A549 (cell line): ENCODE measurements around the gene ZBTB20. TPM values are rescaled to one million over a fixed set of nuclear protein-coding genes. Genes with fewer than 3 reads are reported as not detected.

Source experiments
- ATAC-seq, 2 experiments: fragments of 200-7000 bp in 1 of 2; fragments of >200 bp in 1 of 2; cut with Nextera tagmentation in 1 of 2; cut with Tn5 transposase in 1 of 2; 3 replicates each; pipeline versions ENCODE4 v1.8.0 to v1.9.1; 2018 to 2020; ENCODE audit warnings: mild to moderate bottlenecking in 1 of 2, moderate library complexity in 1 of 2
- CTCF ChIA-PET: fragments of 300-600 bp; sonication (Branson Sonifier 250); formaldehyde crosslinking; extraction: SDS; loops from one replicate; lab custom pipeline; 2021; ENCODE audit warnings: antibody characterized with exemption, inconsistent platforms; lab: Yijun Ruan, JAX
- POLR2A ChIA-PET: fragments of 350-600 bp; formaldehyde crosslinking; extraction: SDS; loops from one replicate; lab custom pipeline; 2021; ENCODE audit warnings: antibody characterized with exemption, inconsistent platforms; lab: Yijun Ruan, JAX
- DNase-seq, 2 experiments: peaks; one replicate each; pipeline versions ENCODE4 v3.0.0 to v3.0.0-alpha.2; 2011 to 2016; ENCODE audit warnings: low read depth in 1 of 2, low spot score in 1 of 2
- FAIRE-seq: peaks from 2 replicates; lab custom pipeline; 2011; peaks lifted over from hg19 to GRCh38; lab: Jason Lieb, UNC
- H3K27ac ChIP-seq, 2 experiments: fragments of >200 bp; sonication (Bioruptor Twin); formaldehyde crosslinking; 3 replicates each; pipeline ENCODE4 v1.5.1; 2016 to 2017
- H3K4me1 ChIP-seq: fragments of >200 bp; sonication (Bioruptor Twin); formaldehyde crosslinking; 3 replicates; pipeline ENCODE4 v1.6.1; 2016
- H3K4me2 ChIP-seq: fragments of >200 bp; sonication (Bioruptor Twin); formaldehyde crosslinking; 3 replicates; pipeline ENCODE4 v1.6.1; 2016
- H3K4me3 ChIP-seq: fragments of >200 bp; sonication (Bioruptor Twin); formaldehyde crosslinking; 3 replicates; pipeline ENCODE4 v1.5.1; 2016
- H3K9me3 ChIP-seq: fragments of >200 bp; sonication (Bioruptor Twin); formaldehyde crosslinking; 3 replicates; pipeline ENCODE4 v1.6.1; 2016
- BHLHE40 ChIP-seq: IDR thresholded peaks from 2 replicates; pipeline ENCODE4 v1.6.1; 2012; ENCODE audit warnings: low read depth, low read length, inconsistent platforms
- CBX8 ChIP-seq: fragments of 200-600 bp; sonication (generic); IDR thresholded peaks from 2 replicates; pipeline ENCODE4 v1.6.1; 2016
- CHD2 ChIP-seq: fragments of 150-350 bp; IDR thresholded peaks from 2 replicates; pipeline ENCODE4 v1.6.1; 2014; ENCODE audit warnings: low read length; ENCODE audit not compliant: partially characterized antibody
- CHD4 ChIP-seq: fragments of 200-600 bp; sonication (generic); IDR thresholded peaks from 2 replicates; pipeline ENCODE4 v1.6.1; 2016; ENCODE audit warnings: antibody characterized with exemption, mild to moderate bottlenecking, borderline replicate concordance
- EHF ChIP-seq: fragments of 250-450 bp; sonication (Bioruptor Pico); IDR thresholded peaks from 2 replicates; pipeline ENCODE4 v1.5.0; 2020; ENCODE audit warnings: mild to moderate bottlenecking
- EP300 ChIP-seq, 2 experiments: fragments of >200 bp; sonication (Bioruptor Twin); formaldehyde crosslinking; IDR thresholded peaks; 2 replicates in 1 of 2; 3 replicates in 1 of 2; pipeline ENCODE4 v1.6.1; 2016 to 2017
- FOSL2 ChIP-seq, 2 experiments: fragments of 450-650 bp in 1 of 2; fragments of >200 bp in 1 of 2; sonication (Bioruptor Twin) in 1 of 2; formaldehyde crosslinking; IDR thresholded peaks; 2 replicates each; pipeline versions ENCODE4 v1.5.0 to v1.6.1; 2016 to 2020; ENCODE audit warnings: mild to moderate bottlenecking in 1 of 2, moderate library complexity in 1 of 2
- HDAC2 ChIP-seq: fragments of 200-600 bp; sonication (generic); IDR thresholded peaks from 2 replicates; pipeline ENCODE4 v1.6.1; 2016
- HEYL ChIP-seq: fragments of 250-450 bp; sonication (Bioruptor Pico); IDR thresholded peaks from 2 replicates; pipeline ENCODE4 v1.8.0; 2021; ENCODE audit warnings: mild to moderate bottlenecking, moderate library complexity
- HOXB13 ChIP-seq: fragments of 250-450 bp; sonication (Bioruptor Pico); IDR thresholded peaks from 2 replicates; pipeline ENCODE4 v1.5.0; 2020; ENCODE audit warnings: low read depth, mild to moderate bottlenecking, moderate library complexity
- HOXB5 ChIP-seq: fragments of 250-450 bp; sonication (Bioruptor Pico); IDR thresholded peaks from 2 replicates; pipeline ENCODE4 v1.5.0; 2020; ENCODE audit warnings: mild to moderate bottlenecking, moderate library complexity
- JUNB ChIP-seq: fragments of >200 bp; sonication (Bioruptor Twin); formaldehyde crosslinking; IDR thresholded peaks from 2 replicates; pipeline ENCODE4 v1.6.1; 2016
- MAZ ChIP-seq: fragments of 150-350 bp; IDR thresholded peaks from 2 replicates; pipeline ENCODE4 v1.6.1; 2014; ENCODE audit warnings: antibody characterized with exemption, low read depth, low read length, borderline replicate concordance
- NPAS2 ChIP-seq: fragments of 250-450 bp; sonication (Bioruptor Pico); IDR thresholded peaks from 2 replicates; pipeline ENCODE4 v1.8.0; 2022; ENCODE audit warnings: mild to moderate bottlenecking, moderate library complexity, borderline replicate concordance
- NR3C1 ChIP-seq: fragments of >200 bp; sonication (Bioruptor Twin); formaldehyde crosslinking; IDR thresholded peaks from 3 replicates; pipeline ENCODE4 v1.6.1; 2017
- PHF8 ChIP-seq: fragments of 200-600 bp; sonication (generic); IDR thresholded peaks from 2 replicates; pipeline ENCODE4 v1.6.1; 2016; ENCODE audit warnings: low read depth, mild to moderate bottlenecking, antibody characterized with exemption, moderate library complexity, borderline replicate concordance
- RAD21 ChIP-seq, 2 experiments: fragments of >200 bp in 1 of 2; sonication (Bioruptor Twin) in 1 of 2; formaldehyde crosslinking in 1 of 2; IDR thresholded peaks in 1 of 2; conservative IDR thresholded peaks in 1 of 2; 2 replicates in 1 of 2; 3 replicates in 1 of 2; pipeline ENCODE4 v1.6.1; 2012 to 2018; ENCODE audit warnings: inconsistent platforms in 1 of 2
- ZC3H11A ChIP-seq: fragments of 450-650 bp; IDR thresholded peaks from 2 replicates; pipeline ENCODE4 v1.6.1; 2014; ENCODE audit warnings: antibody characterized with exemption, mild to moderate bottlenecking
- ZSCAN20 ChIP-seq: fragments of 250-450 bp; sonication (Bioruptor Pico); IDR thresholded peaks from 2 replicates; pipeline ENCODE4 v1.8.0; 2022; ENCODE audit warnings: mild to moderate bottlenecking, moderate library complexity
- WGBS: methylation state at CpG from one replicate; pipeline ENCODE4 v1.1.6; 2017; ENCODE audit errors: missing lambda C conversion rate; 5-methylcytosine and 5-hydroxymethylcytosine counted together
- polyA plus RNA-seq, 4 experiments: library from polyadenylated mRNA; depleted of rRNA in 3 of 4; stranded (reverse); fragments of >200 nt; fragmentation: RNase III in 1 of 4; extraction: RNeasy Plus Mini Kit Qiagen cat#74134 plus additional on column Dnase treatment in 1 of 4; gene quantifications; 2 replicates in 3 of 4; 3 replicates in 1 of 4; pipeline ENCODE4 v1.2.3, GENCODE V29; 2011 to 2017
- TF ChIP-seq, protein P1 (sequence below): fragments of >200 bp; sonication (Bioruptor Twin); formaldehyde crosslinking; IDR thresholded peaks from 3 replicates; pipeline ENCODE4 v1.5.1; 2016
- TF ChIP-seq, protein P2 (sequence below): fragments of 150-350 bp; IDR thresholded peaks from 2 replicates; pipeline ENCODE4 v1.6.1; 2014; ENCODE audit warnings: low read depth, mild to moderate bottlenecking, low read length
- TF ChIP-seq, protein P3 (sequence below): fragments of >200 bp; sonication (Bioruptor Twin); formaldehyde crosslinking; IDR thresholded peaks from 2 replicates; pipeline ENCODE4 v1.6.1; 2016
- TF ChIP-seq, protein P4 (sequence below): fragments of >200 bp; sonication (Bioruptor Twin); formaldehyde crosslinking; IDR thresholded peaks from 3 replicates; pipeline ENCODE4 v1.6.1; 2016
- TF ChIP-seq, protein P5 (sequence below): fragments of 200-600 bp; sonication (generic); IDR thresholded peaks from 2 replicates; pipeline ENCODE4 v1.6.1; 2016; ENCODE audit warnings: antibody characterized with exemption, mild to moderate bottlenecking, moderate library complexity
- TF ChIP-seq, protein P6 (sequence below): IDR thresholded peaks from 2 replicates; pipeline ENCODE4 v1.6.1; 2012

ZBTB20 gene
- polyA plus RNA-seq, 2 of the 4 experiments (the other 2 are of a cell fraction): 0.85 to 5.0 TPM

DNA sequence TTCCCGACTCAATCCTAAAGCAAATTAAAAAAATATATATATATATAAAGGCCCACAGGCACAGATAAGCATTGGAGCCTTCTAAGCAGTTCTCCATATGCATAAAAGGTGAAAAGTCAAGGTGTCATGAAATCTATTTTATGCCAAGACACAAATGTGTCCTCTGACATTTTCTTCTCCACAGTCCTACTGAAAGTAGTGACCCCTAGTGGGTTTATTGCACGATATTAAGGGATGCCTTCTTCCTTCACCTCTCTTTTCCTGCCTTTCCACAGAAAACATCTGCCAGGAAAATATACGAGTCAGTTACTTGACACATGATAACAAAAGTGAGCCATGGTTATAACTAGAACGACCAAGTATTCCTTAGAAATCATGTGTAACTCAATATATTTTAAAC lies 550.1 kb downstream of the ZBTB20 start:
- FAIRE-seq (no peak), ATAC-seq (peak in 1 of 2 experiments; percentile 66; a peak in 3 of 6 replicates), DNase-seq (no peak)
- WGBS: 64% methylated on average over 4 of the region's 4 CpGs
- TF ChIP-seq HOXB5 (CRISPR knock-in tag) (no peak), EHF (CRISPR knock-in tag) (no peak), RAD21 (conservative IDR thresholded peaks at IDR 0.05 in 1 of 2, IDR thresholded peaks at IDR 0.05 in 1 of 2) (peak in 1 of 2 experiments; percentile 27; a peak in 2 of 5 replicates), ZSCAN20 (CRISPR knock-in tag) (no peak), HDAC2 (no peak)
- TF ChIP-seq, protein P1, sequence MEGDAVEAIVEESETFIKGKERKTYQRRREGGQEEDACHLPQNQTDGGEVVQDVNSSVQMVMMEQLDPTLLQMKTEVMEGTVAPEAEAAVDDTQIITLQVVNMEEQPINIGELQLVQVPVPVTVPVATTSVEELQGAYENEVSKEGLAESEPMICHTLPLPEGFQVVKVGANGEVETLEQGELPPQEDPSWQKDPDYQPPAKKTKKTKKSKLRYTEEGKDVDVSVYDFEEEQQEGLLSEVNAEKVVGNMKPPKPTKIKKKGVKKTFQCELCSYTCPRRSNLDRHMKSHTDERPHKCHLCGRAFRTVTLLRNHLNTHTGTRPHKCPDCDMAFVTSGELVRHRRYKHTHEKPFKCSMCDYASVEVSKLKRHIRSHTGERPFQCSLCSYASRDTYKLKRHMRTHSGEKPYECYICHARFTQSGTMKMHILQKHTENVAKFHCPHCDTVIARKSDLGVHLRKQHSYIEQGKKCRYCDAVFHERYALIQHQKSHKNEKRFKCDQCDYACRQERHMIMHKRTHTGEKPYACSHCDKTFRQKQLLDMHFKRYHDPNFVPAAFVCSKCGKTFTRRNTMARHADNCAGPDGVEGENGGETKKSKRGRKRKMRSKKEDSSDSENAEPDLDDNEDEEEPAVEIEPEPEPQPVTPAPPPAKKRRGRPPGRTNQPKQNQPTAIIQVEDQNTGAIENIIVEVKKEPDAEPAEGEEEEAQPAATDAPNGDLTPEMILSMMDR: peak; percentile 21; the same call in 2 of the 3 replicates
- TF ChIP-seq, protein P2, sequence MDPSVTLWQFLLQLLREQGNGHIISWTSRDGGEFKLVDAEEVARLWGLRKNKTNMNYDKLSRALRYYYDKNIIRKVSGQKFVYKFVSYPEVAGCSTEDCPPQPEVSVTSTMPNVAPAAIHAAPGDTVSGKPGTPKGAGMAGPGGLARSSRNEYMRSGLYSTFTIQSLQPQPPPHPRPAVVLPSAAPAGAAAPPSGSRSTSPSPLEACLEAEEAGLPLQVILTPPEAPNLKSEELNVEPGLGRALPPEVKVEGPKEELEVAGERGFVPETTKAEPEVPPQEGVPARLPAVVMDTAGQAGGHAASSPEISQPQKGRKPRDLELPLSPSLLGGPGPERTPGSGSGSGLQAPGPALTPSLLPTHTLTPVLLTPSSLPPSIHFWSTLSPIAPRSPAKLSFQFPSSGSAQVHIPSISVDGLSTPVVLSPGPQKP: no peak
- Histone ChIP-seq H3K4me2 (no peak overlapping the region), H3K4me1 (no peaks in the 10 kb centered on the region), H3K4me3 (no peak overlapping the region), H3K9me3 (no peaks in the 10 kb centered on the region), H3K27ac (no peak overlapping the region)
- ChIA-PET CTCF (interaction anchor here (1.0 to 1.4 kb wide), 2 partner anchors 9 to 214 kb away, joined by 3 to 5 read pairs; no protein-coding TSS in a partner anchor), POLR2A (no interaction called here)

DNA sequence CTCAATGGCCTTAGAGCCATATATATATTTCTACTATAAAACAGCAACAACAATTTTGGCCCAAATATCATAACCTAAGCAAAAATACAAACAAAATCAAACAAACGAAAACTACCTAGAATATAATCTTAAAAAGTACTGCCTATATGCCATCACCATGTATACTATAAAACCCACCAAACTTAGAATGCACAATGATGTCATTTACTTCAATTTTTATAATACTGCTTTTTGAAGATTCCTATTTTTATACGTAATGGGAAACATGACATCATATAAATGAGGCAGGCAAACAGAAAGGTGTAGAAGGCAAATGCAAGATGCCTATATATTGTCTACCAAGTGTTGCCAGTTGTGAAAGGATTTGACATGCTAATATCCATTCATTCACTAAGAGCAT lies 550.9 kb downstream of the ZBTB20 start:
- TF ChIP-seq BHLHE40 (no peak), MAZ (no peak), HOXB5 (CRISPR knock-in tag) (no peak), NR3C1 (no peak), HOXB13 (CRISPR knock-in tag) (no peak), NPAS2 (CRISPR knock-in tag) (no peak), CBX8 (no peak), CHD4 (no peak), CHD2 (no peak), FOSL2 (IDR thresholded peaks at IDR 0.05) (no peak), FOSL2 (CRISPR knock-in tag; IDR thresholded peaks at IDR 0.05) (no peak), EHF (CRISPR knock-in tag) (no peak), ZC3H11A (no peak), HEYL (CRISPR knock-in tag) (no peak), PHF8 (no peak), EP300 (IDR thresholded peaks at IDR 0.05) (no peak), JUNB (no peak)
- TF ChIP-seq, protein P3, sequence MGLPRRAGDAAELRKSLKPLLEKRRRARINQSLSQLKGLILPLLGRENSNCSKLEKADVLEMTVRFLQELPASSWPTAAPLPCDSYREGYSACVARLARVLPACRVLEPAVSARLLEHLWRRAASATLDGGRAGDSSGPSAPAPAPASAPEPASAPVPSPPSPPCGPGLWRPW: no peak
- TF ChIP-seq, protein P4, sequence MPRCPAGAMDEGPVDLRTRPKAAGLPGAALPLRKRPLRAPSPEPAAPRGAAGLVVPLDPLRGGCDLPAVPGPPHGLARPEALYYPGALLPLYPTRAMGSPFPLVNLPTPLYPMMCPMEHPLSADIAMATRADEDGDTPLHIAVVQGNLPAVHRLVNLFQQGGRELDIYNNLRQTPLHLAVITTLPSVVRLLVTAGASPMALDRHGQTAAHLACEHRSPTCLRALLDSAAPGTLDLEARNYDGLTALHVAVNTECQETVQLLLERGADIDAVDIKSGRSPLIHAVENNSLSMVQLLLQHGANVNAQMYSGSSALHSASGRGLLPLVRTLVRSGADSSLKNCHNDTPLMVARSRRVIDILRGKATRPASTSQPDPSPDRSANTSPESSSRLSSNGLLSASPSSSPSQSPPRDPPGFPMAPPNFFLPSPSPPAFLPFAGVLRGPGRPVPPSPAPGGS: no peak
- TF ChIP-seq, protein P5, sequence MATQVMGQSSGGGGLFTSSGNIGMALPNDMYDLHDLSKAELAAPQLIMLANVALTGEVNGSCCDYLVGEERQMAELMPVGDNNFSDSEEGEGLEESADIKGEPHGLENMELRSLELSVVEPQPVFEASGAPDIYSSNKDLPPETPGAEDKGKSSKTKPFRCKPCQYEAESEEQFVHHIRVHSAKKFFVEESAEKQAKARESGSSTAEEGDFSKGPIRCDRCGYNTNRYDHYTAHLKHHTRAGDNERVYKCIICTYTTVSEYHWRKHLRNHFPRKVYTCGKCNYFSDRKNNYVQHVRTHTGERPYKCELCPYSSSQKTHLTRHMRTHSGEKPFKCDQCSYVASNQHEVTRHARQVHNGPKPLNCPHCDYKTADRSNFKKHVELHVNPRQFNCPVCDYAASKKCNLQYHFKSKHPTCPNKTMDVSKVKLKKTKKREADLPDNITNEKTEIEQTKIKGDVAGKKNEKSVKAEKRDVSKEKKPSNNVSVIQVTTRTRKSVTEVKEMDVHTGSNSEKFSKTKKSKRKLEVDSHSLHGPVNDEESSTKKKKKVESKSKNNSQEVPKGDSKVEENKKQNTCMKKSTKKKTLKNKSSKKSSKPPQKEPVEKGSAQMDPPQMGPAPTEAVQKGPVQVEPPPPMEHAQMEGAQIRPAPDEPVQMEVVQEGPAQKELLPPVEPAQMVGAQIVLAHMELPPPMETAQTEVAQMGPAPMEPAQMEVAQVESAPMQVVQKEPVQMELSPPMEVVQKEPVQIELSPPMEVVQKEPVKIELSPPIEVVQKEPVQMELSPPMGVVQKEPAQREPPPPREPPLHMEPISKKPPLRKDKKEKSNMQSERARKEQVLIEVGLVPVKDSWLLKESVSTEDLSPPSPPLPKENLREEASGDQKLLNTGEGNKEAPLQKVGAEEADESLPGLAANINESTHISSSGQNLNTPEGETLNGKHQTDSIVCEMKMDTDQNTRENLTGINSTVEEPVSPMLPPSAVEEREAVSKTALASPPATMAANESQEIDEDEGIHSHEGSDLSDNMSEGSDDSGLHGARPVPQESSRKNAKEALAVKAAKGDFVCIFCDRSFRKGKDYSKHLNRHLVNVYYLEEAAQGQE: no peak
- TF ChIP-seq, protein P6, sequence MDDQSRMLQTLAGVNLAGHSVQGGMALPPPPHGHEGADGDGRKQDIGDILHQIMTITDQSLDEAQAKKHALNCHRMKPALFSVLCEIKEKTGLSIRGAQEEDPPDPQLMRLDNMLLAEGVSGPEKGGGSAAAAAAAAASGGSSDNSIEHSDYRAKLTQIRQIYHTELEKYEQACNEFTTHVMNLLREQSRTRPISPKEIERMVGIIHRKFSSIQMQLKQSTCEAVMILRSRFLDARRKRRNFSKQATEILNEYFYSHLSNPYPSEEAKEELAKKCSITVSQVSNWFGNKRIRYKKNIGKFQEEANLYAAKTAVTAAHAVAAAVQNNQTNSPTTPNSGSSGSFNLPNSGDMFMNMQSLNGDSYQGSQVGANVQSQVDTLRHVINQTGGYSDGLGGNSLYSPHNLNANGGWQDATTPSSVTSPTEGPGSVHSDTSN: no peak
- no peak overlapping the region for H3K27ac ChIP-seq
- CTCF ChIA-PET: interaction anchor here (1.0 kb wide), 1 partner anchor 213 kb away, joined by 3 read pairs; no protein-coding TSS in a partner anchor
- no peaks in the 10 kb centered on the region for H3K9me3 ChIP-seq
- POLR2A ChIA-PET: no interaction called here
- WGBS: 92% methylated on average over 2 of the region's 2 CpGs
- FAIRE-seq: peak; percentile 46
- no peak overlapping the region for H3K4me2 ChIP-seq
- no peak overlapping the region for H3K4me3 ChIP-seq
- DNase-seq: no peak
- ATAC-seq: no peak
- no peaks in the 10 kb centered on the region for H3K4me1 ChIP-seq
